B cell (primary cell): ENCODE measurements around the gene ARMH3. TPM values are rescaled to one million over a fixed set of nuclear protein-coding genes. Genes with fewer than 3 reads are reported as not detected.

Experiments
- ATAC-seq: fragments of 200-7000 bp; cut with Tn5 transposase; one replicate; pipeline ENCODE4 v1.10.0; 2021; ENCODE audit warnings: low read depth, mild to moderate bottlenecking, moderate number of reproducible peaks, moderate library complexity
- CTCF ChIA-PET: fragments of 350-600 bp; sonication (Branson Sonifier 250); formaldehyde crosslinking; loops from one replicate; lab custom pipeline; 2021; ENCODE audit warnings: antibody characterized with exemption, inconsistent platforms; lab: Charles Lee
- POLR2A ChIA-PET: fragments of 350-600 bp; sonication (Branson Sonifier 250); formaldehyde crosslinking; loops from one replicate; lab custom pipeline; 2021; ENCODE audit warnings: antibody characterized with exemption; lab: Charles Lee
- DNase-seq: peaks from one replicate; pipeline ENCODE4 v3.0.0; 2013
- H2AFZ ChIP-seq: 2 replicates; pipeline ENCODE4 v1.6.1; 2012; ENCODE audit warnings: mild to moderate bottlenecking, low read depth, low read length; ENCODE audit not compliant: insufficient read depth, poor library complexity, severe bottlenecking
- H3K27ac ChIP-seq, 2 donors: 1 replicate in 1 of 2; 2 replicates in 1 of 2; pipeline ENCODE4 v1.5.1; 2012 to 2013; ENCODE audit warnings: low read length in 2 of 2, mild to moderate bottlenecking in 2 of 2, moderate library complexity in 1 of 2
- H3K27me3 ChIP-seq, 4 experiments: fragments of 200-600 bp in 1 of 4; sonication (generic) in 1 of 4; replicated peaks in 1 of 4; 1 replicate in 2 of 4; 2 replicates in 2 of 4; pipeline versions ENCODE4 v1.6.1 to v1.7.0; 2013 to 2016; ENCODE audit warnings: low read length in 3 of 4, mild to moderate bottlenecking in 2 of 4, mixed read lengths in 1 of 4, moderate library complexity in 1 of 4; ENCODE audit not compliant: insufficient read depth in 4 of 4, control insufficient read depth in 3 of 4; ENCODE audit errors: control extremely low read depth in 1 of 4
- H3K36me3 ChIP-seq, 2 experiments: replicated peaks in 1 of 2; 1 replicate in 1 of 2; 2 replicates in 1 of 2; pipeline versions ENCODE4 v1.6.1 to v1.7.1; 2013; ENCODE audit warnings: low read length in 1 of 2; ENCODE audit not compliant: insufficient read depth in 2 of 2, control insufficient read depth in 1 of 2; ENCODE audit errors: control extremely low read depth in 1 of 2, extremely low read depth in 1 of 2
- H3K4me1 ChIP-seq, 2 donors: fragments of 200-600 bp in 1 of 2; sonication (generic) in 1 of 2; 1 replicate in 1 of 2; 2 replicates in 1 of 2; pipeline versions ENCODE4 v1.5.1 to v1.6.1; 2013 to 2017; ENCODE audit warnings: low read length in 2 of 2; ENCODE audit not compliant: control insufficient read depth in 2 of 2, insufficient read depth in 2 of 2
- H3K4me2 ChIP-seq: replicated peaks from 2 replicates; pipeline ENCODE3; 2012; ENCODE audit warnings: mild to moderate bottlenecking, low read depth, low read length; ENCODE audit not compliant: poor library complexity, severe bottlenecking
- H3K4me3 ChIP-seq, 5 experiments: fragments of 200-600 bp in 1 of 5; sonication (generic) in 1 of 5; 1 replicate in 3 of 5; 2 replicates in 2 of 5; pipeline versions ENCODE4 v1.5.1 to v1.7.0; 2011 to 2016; ENCODE audit warnings: low read length in 4 of 5, mild to moderate bottlenecking in 4 of 5, low read depth in 2 of 5, control low read depth in 1 of 5, moderate library complexity in 1 of 5; ENCODE audit not compliant: insufficient read depth in 1 of 5; ENCODE audit errors: control extremely low read depth in 1 of 5, extremely low read depth in 1 of 5
- H3K79me2 ChIP-seq: fragments of 200-600 bp; sonication (generic); one replicate; pipeline ENCODE4 v1.6.0; 2016; ENCODE audit warnings: low read length; ENCODE audit not compliant: control insufficient read depth, insufficient read depth
- H3K9ac ChIP-seq: fragments of 200-600 bp; sonication (generic); 2 replicates; pipeline ENCODE4 v1.6.1; 2017; ENCODE audit warnings: mild to moderate bottlenecking, low read length, moderate library complexity
- H3K9me3 ChIP-seq, 3 donors: one replicate each; pipeline versions ENCODE4 v1.6.1 to v1.7.1; 2013; ENCODE audit warnings: low read length in 2 of 3; ENCODE audit not compliant: control insufficient read depth in 2 of 3, insufficient read depth in 1 of 3; ENCODE audit errors: control extremely low read depth in 1 of 3
- H4K20me1 ChIP-seq: 2 replicates; pipeline ENCODE4 v1.6.0; 2012; ENCODE audit warnings: mild to moderate bottlenecking, low read length; ENCODE audit not compliant: insufficient read depth, control insufficient read depth, poor library complexity, severe bottlenecking
- H3K27ac Mint-ChIP-seq: one replicate; pipeline ENCODE4 v1.8.0; 2021; ENCODE audit warnings: mixed read lengths
- H3K27me3 Mint-ChIP-seq: one replicate; pipeline ENCODE4 v1.8.0; 2021; ENCODE audit warnings: mixed read lengths
- H3K4me1 Mint-ChIP-seq: one replicate; pipeline ENCODE4 v1.8.0; 2021; ENCODE audit warnings: mixed read lengths
- H3K4me3 Mint-ChIP-seq: one replicate; pipeline ENCODE4 v1.8.0; 2021; ENCODE audit warnings: mixed read lengths
- H3K9me3 Mint-ChIP-seq: one replicate; pipeline ENCODE4 v1.8.0; 2022; ENCODE audit warnings: mixed read lengths; ENCODE audit not compliant: insufficient read depth
- EZH2 ChIP-seq: IDR thresholded peaks from 2 replicates; pipeline ENCODE4 v1.6.1; 2012; ENCODE audit warnings: borderline replicate concordance, low read depth, mild to moderate bottlenecking, moderate library complexity, low read length; ENCODE audit not compliant: insufficient read depth, poor library complexity, severe bottlenecking
- WGBS: methylation state at CpG from one replicate; pipeline ENCODE4 v1.1.5; 2013; ENCODE audit warnings: missing lambda C conversion rate; ENCODE audit not compliant: insufficient coverage; 5-methylcytosine and 5-hydroxymethylcytosine counted together
- intact Hi-C: fragments of 100-400 bp; cut with micrococcal nuclease; formaldehyde crosslinking; loops from one replicate; pipeline ENCODE4 v1.10.0; 2022
- polyA plus RNA-seq: library from polyadenylated mRNA; depleted of rRNA; stranded (reverse); fragments of >200 nt; gene quantifications from 2 replicates; pipeline ENCODE4 v1.2.3, GENCODE V29; 2012
- total RNA-seq, 2 donors: library from RNA; stranded (reverse); fragments of 120-200 nt in 1 of 2; gene quantifications; 1 replicate in 1 of 2; 2 replicates in 1 of 2; pipeline versions ENCODE4 v1.2.3 to v1.2.4, GENCODE V29; 2013 to 2022
- TF ChIP-seq, protein P1 (sequence below): fragments of 200-600 bp; IDR thresholded peaks from one replicate; pipeline ENCODE4 v1.8.0; 2022; ENCODE audit warnings: antibody characterized with exemption, mild to moderate bottlenecking

ARMH3 gene
- total and polyA plus RNA-seq, 2 donors (not counting 1 experiment from before 2014, with no cell fraction given) = 33.4 to 40.7 TPM

DNA sequence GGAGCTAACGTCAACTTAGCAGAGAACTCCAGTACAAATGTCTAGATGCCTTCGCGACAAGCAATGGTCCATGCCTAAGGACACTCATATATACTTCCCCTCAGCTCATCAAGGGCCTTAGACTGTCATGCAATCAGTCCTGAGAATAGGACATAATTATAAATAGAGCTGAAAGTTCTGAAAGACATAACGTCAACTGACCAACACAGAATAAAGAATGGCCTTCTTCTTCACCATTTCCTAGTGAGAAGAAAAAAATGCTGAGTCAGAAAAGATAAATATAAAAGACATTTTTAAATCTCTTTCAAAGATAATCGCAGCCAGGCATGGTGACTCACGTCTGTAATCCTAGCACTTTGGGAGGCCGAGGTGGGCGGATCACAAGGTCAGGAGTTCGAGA is 83.2 kb downstream of the ARMH3 start:
- Histone ChIP-seq H3K4me1 (peaks cover 69 to 73% of the 10 kb centered on the region in 2 donors), H3K4me2 (peak overlapping the region; percentile 70), H3K4me3 (peak overlapping the region in 1 of 5 experiments; percentile 30), H3K36me3 (peaks cover 0 to 15% of the 10 kb centered on the region in 2 experiments), H3K9me3 (no peaks in the 10 kb centered on the region), H3K27ac (peak overlapping the region; percentile 80 to 93), H2AFZ (no peak overlapping the region), H3K79me2 (peaks cover 49% of the 10 kb centered on the region), H4K20me1 (no peaks in the 10 kb centered on the region), H3K9ac (peak overlapping the region; percentile 13), H3K27me3 (no peaks in the 10 kb centered on the region)
- intact Hi-C loops = loop anchor here (2.0 kb wide), 2 partner anchors 14 to 68 kb away; no protein-coding TSS in a partner anchor
- ATAC-seq (no peak), DNase-seq (no peak)
- H3K9me3 Mint-ChIP-seq = peaks cover 2% of the 10 kb centered on the region
- POLR2A ChIA-PET = interaction anchor here (0.5 to 1.2 kb wide), 4 partner anchors 9 to 132 kb away, joined by 3 to 6 read pairs (median 3); no protein-coding TSS in a partner anchor
- CTCF ChIA-PET = interaction anchor here (0.8 to 2.3 kb wide), 11 partner anchors 15 to 132 kb away, joined by 3 to 17 read pairs (median 5); no protein-coding TSS in a partner anchor
- H3K27ac Mint-ChIP-seq = peak overlapping the region; percentile 97
- no peak for TF ChIP-seq EZH2
- TF ChIP-seq, protein P1, sequence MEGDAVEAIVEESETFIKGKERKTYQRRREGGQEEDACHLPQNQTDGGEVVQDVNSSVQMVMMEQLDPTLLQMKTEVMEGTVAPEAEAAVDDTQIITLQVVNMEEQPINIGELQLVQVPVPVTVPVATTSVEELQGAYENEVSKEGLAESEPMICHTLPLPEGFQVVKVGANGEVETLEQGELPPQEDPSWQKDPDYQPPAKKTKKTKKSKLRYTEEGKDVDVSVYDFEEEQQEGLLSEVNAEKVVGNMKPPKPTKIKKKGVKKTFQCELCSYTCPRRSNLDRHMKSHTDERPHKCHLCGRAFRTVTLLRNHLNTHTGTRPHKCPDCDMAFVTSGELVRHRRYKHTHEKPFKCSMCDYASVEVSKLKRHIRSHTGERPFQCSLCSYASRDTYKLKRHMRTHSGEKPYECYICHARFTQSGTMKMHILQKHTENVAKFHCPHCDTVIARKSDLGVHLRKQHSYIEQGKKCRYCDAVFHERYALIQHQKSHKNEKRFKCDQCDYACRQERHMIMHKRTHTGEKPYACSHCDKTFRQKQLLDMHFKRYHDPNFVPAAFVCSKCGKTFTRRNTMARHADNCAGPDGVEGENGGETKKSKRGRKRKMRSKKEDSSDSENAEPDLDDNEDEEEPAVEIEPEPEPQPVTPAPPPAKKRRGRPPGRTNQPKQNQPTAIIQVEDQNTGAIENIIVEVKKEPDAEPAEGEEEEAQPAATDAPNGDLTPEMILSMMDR = no peak
- WGBS = 68% methylated on average over 6 of the region's 9 CpGs
- H3K4me1 Mint-ChIP-seq = peaks cover 72% of the 10 kb centered on the region
- peak overlapping the region; percentile 20 for H3K4me3 Mint-ChIP-seq
- no peaks in the 10 kb centered on the region for H3K27me3 Mint-ChIP-seq

GRCh38 chr10:101969412-101969922 is 86.5 kb downstream of the ARMH3 start:
- peaks cover 2% of the 10 kb centered on the region for H3K9me3 Mint-ChIP-seq
- Histone ChIP-seq H3K4me1 (peaks cover 97 to 98% of the 10 kb centered on the region in 2 donors), H3K27me3 (no peaks in the 10 kb centered on the region), H3K79me2 (peaks cover 35% of the 10 kb centered on the region), H3K4me2 (peak overlapping the region; percentile 63), H3K9ac (peak overlapping the region; percentile 40), H3K4me3 (peak overlapping the region in 2 of 5 experiments; percentile 13 to 50), H3K27ac (peak overlapping the region; percentile 93 to 97), H3K9me3 (no peaks in the 10 kb centered on the region), H3K36me3 (peaks cover 0 to 9% of the 10 kb centered on the region in 2 experiments), H2AFZ (peak overlapping the region; percentile 47), H4K20me1 (no peaks in the 10 kb centered on the region)
- H3K4me3 Mint-ChIP-seq = peak overlapping the region; percentile 24
- ATAC-seq (no peak), DNase-seq (no peak)
- POLR2A ChIA-PET = interaction anchor here (0.8 to 2.2 kb wide), 3 partner anchors 32 to 156 kb away, joined by 3 to 6 read pairs (median 3); no protein-coding TSS in a partner anchor
- 39% methylated on average over 2 of the region's 4 CpGs for WGBS
- H3K27me3 Mint-ChIP-seq = no peaks in the 10 kb centered on the region
- intact Hi-C loops = loop anchor here (2.0 kb wide), 1 partner anchor 31 kb away; no protein-coding TSS in a partner anchor
- no peak for TF ChIP-seq EZH2
- TF ChIP-seq, protein P1 = no peak
- peak overlapping the region; percentile 92 for H3K27ac Mint-ChIP-seq
- CTCF ChIA-PET = interaction anchor here (0.7 to 2.5 kb wide), 9 partner anchors 10 to 129 kb away, joined by 3 to 26 read pairs (median 4); no protein-coding TSS in a partner anchor
- peaks cover 90% of the 10 kb centered on the region for H3K4me1 Mint-ChIP-seq
